GM13976 (cell line): ENCODE data around the gene TIMM22.
A peak's percentile ranks its signal among the peaks of the same experiment; 100 is the strongest.

Experiments used
- DNase-seq: peaks from one replicate; pipeline ENCODE4 v3.0.0; 2012; ENCODE audit warnings: low spot score
- in situ Hi-C: fragments of 300-500 bp; cut with MboI; formaldehyde crosslinking; loops from one replicate; pipeline ENCODE4 v1.12.0; 2022; ENCODE audit warnings: low sequenced_read_pairs, mixed read lengths, inconsistent platforms; ENCODE audit not compliant: unreplicated experiment
- TF ChIP-seq, protein P1 (sequence below): IDR thresholded peaks from 2 replicates; pipeline ENCODE4 v1.5.1; 2012; ENCODE audit warnings: borderline replicate concordance, mild to moderate bottlenecking; ENCODE audit not compliant: insufficient read depth; ENCODE audit errors: extremely low read depth, missing control alignments, control extremely low read depth

Gene TIMM22

DNA sequence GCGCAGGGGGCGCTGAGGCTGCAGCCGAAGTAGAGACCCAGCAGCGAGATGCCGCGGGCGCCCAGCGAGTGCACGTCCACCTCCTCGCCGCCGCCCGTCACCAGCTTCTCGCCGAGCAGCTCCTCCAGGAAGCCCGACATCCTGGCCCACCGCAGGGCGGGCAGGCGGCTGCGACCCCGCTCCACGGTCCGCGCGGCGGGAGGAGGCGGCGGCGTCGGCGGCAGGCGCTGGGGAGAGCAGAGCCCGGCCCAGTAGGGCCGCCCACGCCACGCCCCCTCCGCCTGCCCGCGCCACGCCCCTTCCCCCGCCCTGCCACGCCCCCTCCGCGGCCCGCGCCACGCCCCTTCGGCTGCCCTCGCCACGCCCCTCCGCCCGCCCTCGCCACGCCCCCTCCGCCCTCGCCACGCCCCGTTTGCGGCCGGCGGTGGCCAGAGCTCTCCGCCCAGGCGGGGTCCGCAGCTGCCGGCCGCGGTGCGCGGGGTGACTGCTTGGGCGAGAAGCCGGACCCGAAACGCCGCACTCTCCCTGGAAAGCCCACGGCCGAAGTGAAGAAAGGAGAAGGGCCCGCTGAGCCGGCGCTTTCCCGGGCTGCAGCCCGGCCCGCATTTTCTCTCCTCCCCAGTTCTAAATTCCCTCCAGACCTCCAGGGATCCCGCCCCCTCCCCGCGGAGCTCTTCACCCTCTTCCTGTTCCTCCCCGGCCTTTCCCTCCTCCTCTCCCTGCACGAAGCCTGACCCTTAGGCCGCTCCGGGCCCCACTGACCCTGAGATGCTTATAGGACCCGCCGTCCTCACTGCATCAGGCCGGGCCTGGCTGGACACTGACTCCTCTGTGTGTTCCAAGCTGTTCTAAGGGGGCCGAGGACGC is 17.2 kb upstream of the TIMM22 start, which contains the start of gene NXN:
Gene NXN (minus strand): TSS at position 238 of the 867 bp plus-strand sequence.
- in situ Hi-C loops, result loop anchor here (10.0 kb wide), 1 partner anchor 185 kb away; no protein-coding TSS in a partner anchor
- DNase-seq, result peak; percentile 98

DNA sequence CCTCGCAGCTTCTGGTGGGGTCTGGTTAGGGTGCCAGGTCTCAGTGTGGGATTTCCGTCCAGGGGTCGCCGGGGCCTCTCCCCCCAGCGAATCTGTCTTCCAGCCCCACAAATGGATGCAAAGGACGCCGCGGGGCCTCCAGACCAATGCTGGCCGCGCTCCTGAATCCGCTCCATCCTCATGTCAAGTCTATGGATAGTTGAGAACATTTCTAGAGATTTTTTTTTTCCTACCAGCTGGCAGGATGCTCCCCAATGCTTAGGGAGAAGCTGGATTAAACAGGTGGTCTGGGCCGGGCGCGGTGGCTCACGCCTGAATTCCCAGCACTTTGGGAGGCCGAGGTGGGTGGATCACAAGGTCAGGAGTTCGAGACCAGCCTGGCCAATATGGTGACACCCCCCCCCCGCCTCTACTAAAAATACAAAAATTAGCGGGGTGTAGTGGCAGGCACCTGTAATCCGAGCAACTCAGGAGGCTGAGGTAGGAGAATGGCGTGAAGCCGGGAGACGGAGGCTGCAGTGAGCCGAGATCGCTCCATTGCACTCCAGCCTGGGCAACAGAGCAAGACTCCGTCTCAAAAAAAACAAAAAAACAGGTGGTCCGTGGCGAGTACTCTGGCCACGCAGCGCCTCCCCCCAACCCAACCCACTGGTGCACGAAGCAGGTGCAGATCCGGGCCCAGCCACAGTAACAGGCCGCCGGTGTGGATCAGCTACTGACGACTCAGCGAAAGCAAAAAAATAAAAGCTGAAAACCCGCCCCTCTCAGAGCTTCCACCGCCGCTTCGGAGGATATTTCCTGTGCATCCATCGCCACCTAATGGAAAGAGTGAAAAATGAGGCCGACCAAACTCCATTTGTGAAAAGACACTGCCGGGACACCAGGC is 16.3 kb upstream of the TIMM22 start:
- in situ Hi-C loops, result loop anchor here (10.0 kb wide), 1 partner anchor 186 kb away; no protein-coding TSS in a partner anchor

More for the DNA sequence above, 17.2 kb upstream of the TIMM22 start, which contains the start of gene NXN:
- TF ChIP-seq, protein P1, sequence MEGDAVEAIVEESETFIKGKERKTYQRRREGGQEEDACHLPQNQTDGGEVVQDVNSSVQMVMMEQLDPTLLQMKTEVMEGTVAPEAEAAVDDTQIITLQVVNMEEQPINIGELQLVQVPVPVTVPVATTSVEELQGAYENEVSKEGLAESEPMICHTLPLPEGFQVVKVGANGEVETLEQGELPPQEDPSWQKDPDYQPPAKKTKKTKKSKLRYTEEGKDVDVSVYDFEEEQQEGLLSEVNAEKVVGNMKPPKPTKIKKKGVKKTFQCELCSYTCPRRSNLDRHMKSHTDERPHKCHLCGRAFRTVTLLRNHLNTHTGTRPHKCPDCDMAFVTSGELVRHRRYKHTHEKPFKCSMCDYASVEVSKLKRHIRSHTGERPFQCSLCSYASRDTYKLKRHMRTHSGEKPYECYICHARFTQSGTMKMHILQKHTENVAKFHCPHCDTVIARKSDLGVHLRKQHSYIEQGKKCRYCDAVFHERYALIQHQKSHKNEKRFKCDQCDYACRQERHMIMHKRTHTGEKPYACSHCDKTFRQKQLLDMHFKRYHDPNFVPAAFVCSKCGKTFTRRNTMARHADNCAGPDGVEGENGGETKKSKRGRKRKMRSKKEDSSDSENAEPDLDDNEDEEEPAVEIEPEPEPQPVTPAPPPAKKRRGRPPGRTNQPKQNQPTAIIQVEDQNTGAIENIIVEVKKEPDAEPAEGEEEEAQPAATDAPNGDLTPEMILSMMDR, result peak; percentile 17

DNA sequence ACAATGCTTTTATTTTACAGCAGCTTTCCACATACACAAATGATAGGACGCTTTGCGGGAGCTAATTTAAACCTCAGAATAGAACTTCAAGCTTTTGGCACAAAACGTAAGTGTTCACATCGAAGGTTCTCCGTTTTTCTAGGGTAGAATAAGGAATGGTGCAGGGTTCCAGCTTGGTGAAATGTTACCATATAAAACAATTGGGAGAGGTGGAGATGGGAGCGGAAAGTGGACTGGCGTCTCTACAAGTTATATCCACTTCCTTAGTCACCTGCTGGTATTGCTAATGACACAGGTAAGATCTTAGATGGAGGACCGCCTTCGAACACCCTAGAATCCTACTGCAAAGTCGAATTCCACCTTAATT is 15.7 kb upstream of the TIMM22 start:
- in situ Hi-C loops, result loop anchor here (10.0 kb wide), 1 partner anchor 186 kb away; no protein-coding TSS in a partner anchor
- TF ChIP-seq, protein P1, result no peak
- DNase-seq, result no peak

More for the DNA sequence above, 16.3 kb upstream of the TIMM22 start:
- peak; percentile 83 for DNase-seq
- TF ChIP-seq, protein P1, result peak; percentile 67

DNA sequence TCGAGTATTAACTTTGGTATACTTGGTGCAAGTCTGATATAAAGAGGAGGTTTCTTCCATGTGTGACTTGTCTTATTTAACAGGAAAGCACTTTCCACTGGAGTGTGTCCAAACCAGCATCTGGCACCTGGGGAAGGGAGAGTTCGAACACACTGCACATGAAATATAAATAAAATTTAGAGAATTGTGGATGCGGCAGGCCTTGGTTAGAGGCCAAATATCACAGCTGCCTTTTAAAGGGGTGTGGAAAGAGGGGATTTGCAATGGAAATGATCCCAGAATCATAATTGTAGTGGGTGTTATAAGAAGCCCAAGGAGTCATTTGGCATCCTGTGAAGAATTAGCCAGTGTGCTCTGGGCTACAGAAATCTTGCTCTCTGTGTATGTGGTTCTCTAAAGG is 13.0 kb upstream of the TIMM22 start:
- TF ChIP-seq, protein P1, result no peak
- no peak for DNase-seq
- in situ Hi-C loops, result loop anchor here (10.0 kb wide), 1 partner anchor 189 kb away; no protein-coding TSS in a partner anchor

DNA sequence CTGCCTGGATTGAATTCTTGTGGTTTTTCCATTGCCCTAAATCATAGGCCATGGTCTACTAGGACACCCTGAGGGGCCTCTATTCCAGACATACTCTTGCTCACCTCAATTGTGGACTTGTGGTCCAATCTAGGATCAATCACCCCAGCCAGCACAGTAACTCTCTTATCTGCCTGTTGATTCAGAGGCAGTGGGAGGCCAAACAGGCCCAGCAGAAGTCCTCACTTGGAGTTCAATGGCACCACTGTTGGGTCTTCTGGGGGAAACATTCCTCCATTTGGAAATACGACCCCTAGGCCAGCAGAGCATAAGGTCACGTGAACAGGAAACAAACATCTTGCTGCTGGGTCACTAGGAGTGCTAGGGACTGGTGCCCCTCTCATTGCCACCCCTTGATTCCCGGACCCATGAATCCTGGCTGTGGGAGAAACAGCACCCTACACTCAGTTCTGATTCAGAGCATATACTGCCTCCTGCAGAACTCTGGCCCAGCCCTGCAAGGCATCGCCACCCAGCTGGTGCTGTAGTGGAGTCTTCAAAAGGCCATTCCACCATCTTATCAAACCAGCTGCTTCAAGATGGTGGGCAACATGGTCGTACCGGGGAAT is 10.5 kb upstream of the TIMM22 start:
- in situ Hi-C loops, result loop anchor here (10.0 kb wide), 1 partner anchor 192 kb away; no protein-coding TSS in a partner anchor
- DNase-seq, result no peak
- TF ChIP-seq, protein P1, result no peak
